OCI-LY7 (cell line): ENCODE results near the gene SNAP47. TPM values are rescaled to one million over a fixed set of nuclear protein-coding genes. Genes with fewer than 3 reads are reported as not detected.

ENCODE experiments used
- BruUV-seq: library from RNA; stranded (reverse); fragments of 400-500 nt; replicated peaks from 2 replicates; lab custom pipeline; 2021; lab: Mats Ljungman, UMichigan
- CTCF ChIA-PET: fragments of 300-600 bp; sonication (Branson Sonifier 250); formaldehyde crosslinking; loops from one replicate; lab custom pipeline; 2022; ENCODE audit warnings: antibody characterized with exemption; ENCODE audit not compliant: unreplicated experiment; lab: Charles Lee
- POLR2A ChIA-PET: fragments of 300-600 bp; sonication (Branson Sonifier 250); formaldehyde crosslinking; loops from one replicate; lab custom pipeline; 2022; ENCODE audit warnings: antibody characterized with exemption; lab: Charles Lee
- DNase-seq: peaks from one replicate; pipeline ENCODE4 v3.0.0-alpha.2; 2015; ENCODE audit warnings: low spot score
- H2AFZ ChIP-seq: fragments of 200-600 bp; sonication (generic), shearing (Covaris generic); 2 replicates; pipeline ENCODE4 v1.6.1; 2014; ENCODE audit warnings: mild to moderate bottlenecking, antibody characterized with exemption, low read length, moderate library complexity
- H3K27ac ChIP-seq: fragments of 200-600 bp; sonication (generic); 2 replicates; pipeline ENCODE4 v1.5.1; 2014; ENCODE audit warnings: mixed run types, low read depth, mild to moderate bottlenecking, moderate library complexity, low read length, inconsistent platforms; ENCODE audit not compliant: poor library complexity, severe bottlenecking
- H3K36me3 ChIP-seq: fragments of 200-600 bp; sonication (generic); 2 replicates; pipeline ENCODE4 v1.6.1; 2014; ENCODE audit warnings: mild to moderate bottlenecking, antibody characterized with exemption, low read length, moderate library complexity, mixed read lengths; ENCODE audit not compliant: insufficient read depth
- H3K4me1 ChIP-seq: fragments of 200-600 bp; sonication (generic); 2 replicates; pipeline ENCODE4 v1.5.1; 2014; ENCODE audit warnings: mild to moderate bottlenecking, low read length; ENCODE audit not compliant: insufficient read depth, poor library complexity, severe bottlenecking
- H3K4me2 ChIP-seq: fragments of 200-600 bp; sonication (generic); 2 replicates; pipeline ENCODE4 v1.6.1; 2014; ENCODE audit warnings: mild to moderate bottlenecking, low read length
- H3K4me3 ChIP-seq: fragments of 200-600 bp; sonication (generic); 2 replicates; pipeline ENCODE4 v1.5.1; 2014; ENCODE audit warnings: mild to moderate bottlenecking, low read depth, low read length; ENCODE audit not compliant: poor library complexity, severe bottlenecking
- H3K79me2 ChIP-seq: fragments of 200-600 bp; sonication (generic); 2 replicates; pipeline ENCODE4 v1.6.1; 2016; ENCODE audit warnings: low read depth, mild to moderate bottlenecking, low read length, moderate library complexity, mixed read lengths; ENCODE audit not compliant: insufficient read depth
- H3K9me2 ChIP-seq: fragments of 200-600 bp; sonication (generic); 2 replicates; pipeline ENCODE4 v1.6.1; 2016; ENCODE audit warnings: mild to moderate bottlenecking, low read length, mixed read lengths; ENCODE audit not compliant: insufficient read depth
- H3K9me3 ChIP-seq: fragments of 200-600 bp; sonication (generic); 2 replicates; pipeline ENCODE4 v1.6.1; 2014; ENCODE audit warnings: mild to moderate bottlenecking, mixed run types, low read length, mixed read lengths
- H4K20me1 ChIP-seq: fragments of 200-600 bp; sonication (generic); 2 replicates; pipeline ENCODE4 v1.6.1; 2014; ENCODE audit warnings: mild to moderate bottlenecking, antibody characterized with exemption, low read length, moderate library complexity, mixed read lengths; ENCODE audit not compliant: insufficient read depth
- CTCF ChIP-seq: fragments of 200-600 bp; sonication (generic); conservative IDR thresholded peaks from 2 replicates; pipeline ENCODE4 v1.5.1; 2014; ENCODE audit warnings: mild to moderate bottlenecking, antibody characterized with exemption, low read length, moderate library complexity, mixed read lengths
- EZH2phosphoT487 ChIP-seq: fragments of 200-600 bp; sonication (generic); IDR thresholded peaks from 2 replicates; pipeline ENCODE4 v1.6.1; 2018; ENCODE audit warnings: low read depth, borderline replicate concordance, mild to moderate bottlenecking, mixed run types, antibody characterized with exemption, low read length, moderate library complexity, mixed read lengths
- intact Hi-C: fragments of 100-400 bp; cut with micrococcal nuclease; formaldehyde crosslinking; loops from one replicate; pipeline ENCODE4 v1.10.0; 2022; ENCODE audit not compliant: unreplicated experiment
- total RNA-seq, 2 experiments: library from RNA; depleted of rRNA in 1 of 2; stranded (reverse); fragments of >200 nt in 1 of 2; shearing (Covaris generic) in 1 of 2; gene quantifications; 2 replicates each; pipeline ENCODE4 v1.2.3, GENCODE V29; 2014 to 2022

Gene SNAP47
- total RNA-seq, 2 experiments from 2014 or later = 29.8 to 44.2 TPM

- no peak overlapping the region for H2AFZ ChIP-seq
These were observed 61.2 kb downstream of the SNAP47 start for GRCh38 chr1:227796359-227796915.

DNA sequence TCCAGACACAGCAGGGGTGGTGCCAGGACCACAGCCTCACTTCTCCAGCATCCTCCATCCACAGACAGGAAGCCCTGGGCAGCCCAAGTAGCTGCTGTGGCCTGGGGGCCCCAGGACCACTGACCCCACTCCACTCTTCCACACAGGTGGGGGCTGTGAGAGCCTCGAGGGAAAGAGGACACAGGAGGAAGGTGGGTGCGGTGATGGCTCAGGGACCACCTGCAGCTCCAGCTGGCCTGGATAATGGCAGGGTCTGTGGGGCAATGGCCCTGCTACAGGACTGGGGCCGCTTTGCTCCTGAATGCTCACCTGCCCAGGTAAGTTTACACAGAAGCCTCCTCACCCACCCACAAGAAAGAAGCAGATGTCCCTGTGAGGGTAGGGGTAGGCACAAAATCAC is 61.9 kb downstream of the SNAP47 start:
- no peak for DNase-seq
- Histone ChIP-seq H3K4me3 (no peak overlapping the region), H2AFZ (no peak overlapping the region), H3K36me3 (no peaks in the 10 kb centered on the region), H4K20me1 (no peaks in the 10 kb centered on the region), H3K9me3 (no peaks in the 10 kb centered on the region), H3K4me2 (no peak overlapping the region), H3K79me2 (no peaks in the 10 kb centered on the region), H3K4me1 (no peaks in the 10 kb centered on the region), H3K27ac (no peak overlapping the region), H3K9me2 (no peaks in the 10 kb centered on the region)
- no TSS peak for BruUV-seq
- TF ChIP-seq CTCF (no peak), EZH2phosphoT487 (no peak)
- intact Hi-C loops = no loop called here
- CTCF ChIA-PET = no interaction called here
- POLR2A ChIA-PET = no interaction called here

More at GRCh38 chr1:227796359-227796915, 61.2 kb downstream of the SNAP47 start:
- no peaks in the 10 kb centered on the region for H3K9me2 ChIP-seq
- ChIA-PET POLR2A (no interaction called here), CTCF (no interaction called here)
- BruUV-seq = no TSS peak
- intact Hi-C loops = no loop called here
- no peak overlapping the region for H3K4me2 ChIP-seq
- H3K79me2 ChIP-seq = no peaks in the 10 kb centered on the region
- no peak overlapping the region for H3K4me3 ChIP-seq
- TF ChIP-seq EZH2phosphoT487 (no peak), CTCF (no peak)
- DNase-seq = no peak
- no peaks in the 10 kb centered on the region for H3K4me1 ChIP-seq
- no peaks in the 10 kb centered on the region for H3K36me3 ChIP-seq
- no peak overlapping the region for H3K27ac ChIP-seq
- no peaks in the 10 kb centered on the region for H3K9me3 ChIP-seq
- H4K20me1 ChIP-seq = no peaks in the 10 kb centered on the region

- H2AFZ ChIP-seq = no peak overlapping the region
- no peak overlapping the region for H3K4me2 ChIP-seq
- intact Hi-C loops = no loop called here
- POLR2A ChIA-PET = no interaction called here
- no peaks in the 10 kb centered on the region for H3K79me2 ChIP-seq
- no peak overlapping the region for H3K27ac ChIP-seq
- H3K4me1 ChIP-seq = no peaks in the 10 kb centered on the region
- H3K9me2 ChIP-seq = no peaks in the 10 kb centered on the region
- CTCF ChIA-PET = no interaction called here
- H4K20me1 ChIP-seq = no peaks in the 10 kb centered on the region
- no peak overlapping the region for H3K4me3 ChIP-seq
- H3K9me3 ChIP-seq = no peaks in the 10 kb centered on the region
- no peak for DNase-seq
- H3K36me3 ChIP-seq = no peaks in the 10 kb centered on the region
- no TSS peak for BruUV-seq
- no peak for TF ChIP-seq CTCF
- no peak for TF ChIP-seq EZH2phosphoT487
These were observed 62.4 kb downstream of the SNAP47 start for GRCh38 chr1:227797625-227798024.
